ENCODE results near the gene AKR1D1. TPM values are rescaled to one million over a fixed set of nuclear protein-coding genes. Genes with fewer than 3 reads are reported as not detected.

AKR1D1 gene, protein sequence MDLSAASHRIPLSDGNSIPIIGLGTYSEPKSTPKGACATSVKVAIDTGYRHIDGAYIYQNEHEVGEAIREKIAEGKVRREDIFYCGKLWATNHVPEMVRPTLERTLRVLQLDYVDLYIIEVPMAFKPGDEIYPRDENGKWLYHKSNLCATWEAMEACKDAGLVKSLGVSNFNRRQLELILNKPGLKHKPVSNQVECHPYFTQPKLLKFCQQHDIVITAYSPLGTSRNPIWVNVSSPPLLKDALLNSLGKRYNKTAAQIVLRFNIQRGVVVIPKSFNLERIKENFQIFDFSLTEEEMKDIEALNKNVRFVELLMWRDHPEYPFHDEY
- total RNA-seq = not detected in 3 replicates

DNA sequence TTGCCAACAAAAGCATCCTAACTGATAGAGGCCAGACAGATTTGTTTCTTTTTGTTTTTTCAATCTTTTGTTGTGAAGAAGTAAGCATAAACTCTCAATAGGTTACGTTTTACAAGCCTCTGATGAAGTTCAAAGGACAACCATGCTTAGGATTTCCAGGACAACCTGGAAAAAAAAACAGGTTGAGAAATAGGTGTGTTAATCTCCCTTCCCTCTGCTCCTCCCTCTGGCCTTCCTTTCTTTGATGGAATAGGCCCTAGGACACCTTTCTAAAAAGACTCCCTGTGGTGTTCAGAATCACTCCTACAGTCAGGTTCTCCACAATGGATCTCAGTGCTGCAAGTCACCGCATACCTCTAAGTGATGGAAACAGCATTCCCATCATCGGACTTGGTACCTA lies at the start of gene AKR1D1:
Gene AKR1D1 (plus strand): TSS at position 264 of the 400 bp plus-strand sequence. CDS start 60 bp downstream, at position 324.
- DNase-seq (ENCODE audit: low spot score in 2 of 2, unreplicated experiment in 2 of 2) = no peak
- Mint-ChIP-seq H3K27ac (no peak within 1 kb of the TSS), H3K9me3 (peaks cover 39% of the 10 kb centered on the region), H3K27me3 (ENCODE audit: low read depth) (no peaks in the 10 kb centered on the region), H3K4me1 (peaks cover 2% of the 10 kb centered on the region), H3K36me3 (peaks cover 4% of the 10 kb centered on the region), H3K4me3 (no peak within 1 kb of the TSS)
- TF ChIP-seq, protein P1, sequence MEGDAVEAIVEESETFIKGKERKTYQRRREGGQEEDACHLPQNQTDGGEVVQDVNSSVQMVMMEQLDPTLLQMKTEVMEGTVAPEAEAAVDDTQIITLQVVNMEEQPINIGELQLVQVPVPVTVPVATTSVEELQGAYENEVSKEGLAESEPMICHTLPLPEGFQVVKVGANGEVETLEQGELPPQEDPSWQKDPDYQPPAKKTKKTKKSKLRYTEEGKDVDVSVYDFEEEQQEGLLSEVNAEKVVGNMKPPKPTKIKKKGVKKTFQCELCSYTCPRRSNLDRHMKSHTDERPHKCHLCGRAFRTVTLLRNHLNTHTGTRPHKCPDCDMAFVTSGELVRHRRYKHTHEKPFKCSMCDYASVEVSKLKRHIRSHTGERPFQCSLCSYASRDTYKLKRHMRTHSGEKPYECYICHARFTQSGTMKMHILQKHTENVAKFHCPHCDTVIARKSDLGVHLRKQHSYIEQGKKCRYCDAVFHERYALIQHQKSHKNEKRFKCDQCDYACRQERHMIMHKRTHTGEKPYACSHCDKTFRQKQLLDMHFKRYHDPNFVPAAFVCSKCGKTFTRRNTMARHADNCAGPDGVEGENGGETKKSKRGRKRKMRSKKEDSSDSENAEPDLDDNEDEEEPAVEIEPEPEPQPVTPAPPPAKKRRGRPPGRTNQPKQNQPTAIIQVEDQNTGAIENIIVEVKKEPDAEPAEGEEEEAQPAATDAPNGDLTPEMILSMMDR (IDR thresholded peaks at IDR 0.05; ENCODE audit: unreplicated experiment) = no peak

DNA sequence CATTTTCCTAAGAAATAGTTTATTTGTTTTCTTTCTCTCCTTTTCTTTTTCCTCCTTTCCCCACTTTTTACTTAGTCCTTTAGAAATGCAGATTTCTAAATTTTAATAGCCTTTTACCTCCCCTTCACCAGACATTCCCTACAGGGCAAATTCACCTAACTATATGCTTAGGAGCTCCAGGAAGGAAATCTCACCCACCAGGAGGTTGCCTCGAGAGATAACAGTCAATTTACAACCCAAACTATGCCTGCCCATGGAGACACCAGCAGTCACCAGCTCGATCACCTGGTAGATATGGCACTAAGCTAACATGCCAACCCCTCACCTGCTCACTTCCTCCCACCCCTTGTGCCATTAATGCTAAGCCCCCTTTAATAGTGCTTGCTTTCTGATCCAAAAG lies 49.2 kb upstream of the AKR1D1 start:
- peaks cover 24% of the 10 kb centered on the region for H3K9me3 Mint-ChIP-seq
- TF ChIP-seq, protein P1 (IDR thresholded peaks at IDR 0.05; ENCODE audit: unreplicated experiment) = no peak
- peaks cover 6% of the 10 kb centered on the region for H3K36me3 Mint-ChIP-seq
- no peaks in the 10 kb centered on the region for H3K27me3 Mint-ChIP-seq (ENCODE audit: low read depth)
- DNase-seq (ENCODE audit: low spot score in 2 of 2, unreplicated experiment in 2 of 2) = no peak
- no peak overlapping the region for H3K4me3 Mint-ChIP-seq
- peaks cover 9% of the 10 kb centered on the region for H3K4me1 Mint-ChIP-seq
- no peak overlapping the region for H3K27ac Mint-ChIP-seq

DNA sequence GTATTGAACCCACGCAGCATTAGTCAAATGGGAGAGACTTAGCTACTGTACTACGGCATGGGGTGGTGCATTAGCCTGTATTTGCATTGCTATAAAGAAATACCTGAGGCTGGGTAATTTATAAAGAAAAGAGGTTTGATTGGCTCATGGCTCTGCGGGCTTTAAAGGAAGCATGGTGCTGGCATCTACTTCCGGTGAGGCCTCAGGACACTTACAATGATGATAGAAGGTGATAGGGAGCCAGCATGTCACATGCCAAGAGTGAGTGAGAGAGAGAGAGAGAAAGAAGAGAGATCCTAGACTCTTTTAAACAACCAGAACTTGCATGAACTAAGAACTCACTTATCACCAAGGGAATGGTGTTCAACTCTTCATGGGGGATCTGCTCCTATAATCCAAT lies 47.1 kb upstream of the AKR1D1 start:
- DNase-seq (ENCODE audit: low spot score in 2 of 2, unreplicated experiment in 2 of 2) = no peak
- H3K27ac Mint-ChIP-seq = no peak overlapping the region
- no peak overlapping the region for H3K4me3 Mint-ChIP-seq
- H3K9me3 Mint-ChIP-seq = peaks cover 21% of the 10 kb centered on the region
- TF ChIP-seq, protein P1 (IDR thresholded peaks at IDR 0.05; ENCODE audit: unreplicated experiment) = no peak
- H3K36me3 Mint-ChIP-seq = peaks cover 4% of the 10 kb centered on the region
- H3K4me1 Mint-ChIP-seq = peaks cover 15% of the 10 kb centered on the region
- no peaks in the 10 kb centered on the region for H3K27me3 Mint-ChIP-seq (ENCODE audit: low read depth)

DNA sequence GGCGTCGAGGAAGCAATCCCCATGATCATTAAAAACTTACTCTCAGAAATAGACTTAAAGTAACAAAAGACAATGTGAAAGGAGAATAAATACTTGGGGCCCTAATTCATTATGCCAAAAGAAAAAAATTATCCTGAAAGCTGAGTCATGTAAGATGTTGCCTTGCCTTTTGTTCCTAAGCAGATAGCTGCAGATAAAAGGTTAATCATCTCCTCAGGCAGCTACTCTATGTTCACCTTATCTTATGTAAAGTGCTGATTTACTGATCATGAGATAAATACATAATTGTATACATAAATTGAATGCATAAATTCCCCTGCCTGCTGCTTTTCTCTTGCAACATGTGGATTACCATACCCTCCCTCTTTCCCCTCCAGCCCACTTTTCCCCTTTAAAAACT lies 46.3 kb upstream of the AKR1D1 start:
- no peaks in the 10 kb centered on the region for H3K27me3 Mint-ChIP-seq (ENCODE audit: low read depth)
- H3K4me1 Mint-ChIP-seq = peaks cover 15% of the 10 kb centered on the region
- peaks cover 23% of the 10 kb centered on the region for H3K9me3 Mint-ChIP-seq
- H3K4me3 Mint-ChIP-seq = no peak overlapping the region
- H3K36me3 Mint-ChIP-seq = peaks cover 5% of the 10 kb centered on the region
- TF ChIP-seq, protein P1 (IDR thresholded peaks at IDR 0.05; ENCODE audit: unreplicated experiment) = no peak
- peak overlapping the region; percentile 59 for H3K27ac Mint-ChIP-seq
- no peak for DNase-seq (ENCODE audit: low spot score in 2 of 2, unreplicated experiment in 2 of 2)

DNA sequence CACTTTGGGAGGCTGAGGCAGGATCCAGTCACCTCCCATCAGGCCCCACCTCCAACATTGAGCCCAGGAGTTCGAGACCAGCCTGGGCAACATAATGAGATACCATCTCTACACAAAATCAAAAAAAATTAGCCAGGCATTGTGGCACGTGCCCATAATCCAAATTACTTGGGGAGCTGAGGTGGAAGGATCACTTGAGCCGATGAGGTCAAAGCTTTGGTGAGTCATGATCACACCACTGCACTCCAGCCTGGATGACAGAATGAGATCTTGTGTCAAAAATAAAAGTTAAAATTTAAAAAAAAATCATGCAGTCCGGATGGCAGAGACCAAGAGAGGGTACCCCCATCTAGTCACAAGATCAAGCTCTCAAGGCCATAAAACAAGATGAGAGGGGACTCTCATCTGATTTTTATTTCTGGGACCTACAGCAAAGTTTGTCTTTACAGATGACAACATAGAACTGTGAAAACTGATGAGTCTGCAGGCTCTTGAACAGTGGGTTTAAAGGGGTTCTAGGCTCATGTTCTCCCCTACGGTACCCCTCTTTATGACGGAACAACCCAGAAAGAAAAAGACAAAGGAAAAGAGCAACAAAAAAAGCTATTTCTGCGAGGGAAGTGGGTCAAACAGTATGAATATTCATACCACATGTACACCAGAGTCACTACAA lies 45.4 kb upstream of the AKR1D1 start:
- DNase-seq (ENCODE audit: low spot score in 2 of 2, unreplicated experiment in 2 of 2) = no peak
- no peak overlapping the region for H3K4me3 Mint-ChIP-seq
- TF ChIP-seq, protein P1 (IDR thresholded peaks at IDR 0.05; ENCODE audit: unreplicated experiment) = no peak
- peaks cover 4% of the 10 kb centered on the region for H3K36me3 Mint-ChIP-seq
- no peak overlapping the region for H3K27ac Mint-ChIP-seq
- H3K4me1 Mint-ChIP-seq = peaks cover 15% of the 10 kb centered on the region
- H3K27me3 Mint-ChIP-seq (ENCODE audit: low read depth) = no peaks in the 10 kb centered on the region
- peaks cover 19% of the 10 kb centered on the region for H3K9me3 Mint-ChIP-seq
